ENCODE measurements around the gene NKG7.

Gene NKG7

DNA sequence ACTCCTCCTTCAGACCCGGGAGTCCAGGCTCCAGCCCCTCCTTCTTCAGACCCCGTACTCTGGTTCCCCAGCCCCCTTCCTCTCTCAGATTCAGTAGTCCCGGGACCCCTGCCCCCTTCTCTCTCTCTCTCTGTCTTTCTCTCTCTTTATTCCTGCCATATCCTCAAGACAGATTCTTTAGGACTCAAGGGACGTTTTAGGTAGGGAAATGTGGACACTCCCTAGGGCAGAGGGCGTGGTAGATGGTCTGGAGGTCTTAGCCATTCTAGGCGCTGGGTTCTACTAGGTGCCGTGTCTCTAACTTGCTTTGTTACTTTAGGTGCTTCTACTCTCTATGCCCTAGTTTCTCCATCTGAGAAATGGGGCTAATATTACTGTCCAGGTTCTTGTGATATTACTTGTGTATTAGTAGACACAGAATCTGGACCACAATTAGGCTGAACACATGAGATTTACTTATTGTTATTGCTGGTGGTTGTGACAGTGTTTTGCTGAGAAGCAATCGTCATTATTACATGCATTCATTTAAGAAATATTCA lies 18.7 kb upstream of the NKG7 start:
- DNase-seq (ENCODE audit: low spot score), result no peak

DNA sequence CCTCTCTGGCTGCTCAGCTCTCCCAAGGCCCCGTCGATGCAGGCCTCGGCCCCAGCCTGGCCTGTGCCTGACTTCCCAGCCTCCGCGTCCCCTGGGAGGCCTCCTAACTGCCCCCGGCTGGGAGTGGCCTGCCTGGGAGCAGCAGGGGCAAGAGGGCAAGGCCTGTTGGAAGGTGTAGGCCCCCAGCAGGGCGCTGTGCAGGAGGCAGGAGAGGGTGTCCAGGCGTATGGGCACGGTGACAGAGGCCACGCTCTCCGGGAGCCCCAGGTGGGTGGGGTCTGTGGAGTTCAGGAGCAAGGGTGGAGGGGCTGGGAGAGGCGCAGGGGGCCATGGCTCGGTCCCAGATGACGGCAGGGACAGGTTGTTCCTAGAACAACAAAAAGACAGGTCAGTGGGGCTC lies 16.7 kb upstream of the NKG7 start:
- DNase-seq (ENCODE audit: low spot score), result no peak

DNA sequence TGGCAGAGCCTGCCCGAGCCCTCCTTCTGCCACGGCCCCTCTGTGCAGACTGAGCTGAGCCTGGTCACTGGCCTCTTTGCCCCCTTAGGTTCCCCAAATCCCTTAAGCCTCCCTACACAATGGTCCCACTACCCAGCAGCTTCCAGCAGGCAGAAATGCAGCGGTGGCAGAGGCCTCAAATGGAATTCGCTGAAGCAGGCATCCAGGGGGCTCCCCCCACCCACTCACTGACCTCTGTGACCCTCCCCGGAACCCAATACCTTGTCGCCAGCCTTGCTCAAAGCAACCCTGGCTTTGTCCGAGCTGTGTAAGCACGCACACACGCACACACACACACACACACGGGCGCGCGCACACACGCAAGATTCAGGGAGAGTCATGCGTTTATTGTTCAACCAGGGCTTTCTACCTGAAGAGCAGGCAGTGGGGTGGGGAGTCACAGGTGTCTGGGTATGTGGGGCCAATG lies 15.5 kb upstream of the NKG7 start, which contains the start of gene LIM2:
TSS of gene LIM2 (minus strand) at position 51 of the 466 bp plus-strand sequence. CDS start 531 bp downstream, outside the sequence.
- no peak for DNase-seq (ENCODE audit: low spot score)

DNA sequence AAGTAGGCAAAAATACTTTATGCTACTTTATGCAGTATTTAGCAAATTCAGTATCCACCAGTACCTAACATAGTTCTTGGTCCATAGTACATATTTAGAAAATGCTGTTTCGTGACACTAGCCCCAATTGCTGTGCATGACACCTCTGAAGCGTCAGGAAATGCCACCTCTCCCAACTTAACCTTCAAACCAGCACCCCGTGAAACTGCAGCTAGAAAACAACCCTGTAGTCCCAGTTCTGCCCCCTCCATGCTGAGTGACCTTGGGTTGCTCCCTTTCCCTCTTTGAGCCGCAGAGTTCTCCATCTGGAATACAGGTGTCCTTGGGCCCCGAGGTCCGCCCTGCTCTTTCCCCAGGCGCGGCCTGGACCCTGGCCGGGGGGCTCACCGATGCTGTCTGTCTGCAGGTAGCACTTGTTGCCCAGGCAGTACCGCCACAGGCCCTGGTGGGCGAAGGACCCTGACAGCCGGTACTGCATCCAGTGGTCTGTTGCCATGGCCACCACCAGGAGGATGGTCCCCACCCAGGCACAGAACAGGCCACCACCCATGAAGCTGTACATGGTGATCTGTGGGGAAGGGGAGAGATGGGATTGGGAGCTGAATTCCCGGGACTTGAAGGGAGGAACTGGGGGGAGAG lies 14.5 kb upstream of the NKG7 start:
- DNase-seq (ENCODE audit: low spot score), result no peak

DNA sequence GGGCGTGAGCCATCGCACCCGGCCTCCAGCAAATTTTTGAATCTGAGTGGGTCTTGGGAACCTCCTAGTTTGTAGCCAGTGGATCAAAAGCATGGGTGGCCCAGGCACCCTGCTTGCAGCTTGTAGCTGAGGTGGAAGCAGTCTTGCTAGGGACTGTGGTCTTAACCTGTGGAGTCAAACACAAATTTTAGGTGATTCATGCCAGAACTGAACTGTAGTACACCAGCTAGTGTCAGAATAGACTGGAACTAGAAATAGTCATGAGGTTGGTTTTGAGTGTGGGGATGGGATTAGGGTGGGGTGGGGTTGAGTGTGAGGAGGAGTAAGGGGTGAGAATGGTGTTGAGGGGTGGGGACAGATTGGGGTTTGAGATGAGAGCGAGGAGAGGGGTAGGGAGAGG lies 9.6 kb upstream of the NKG7 start:
- DNase-seq (ENCODE audit: low spot score), result no peak

DNA sequence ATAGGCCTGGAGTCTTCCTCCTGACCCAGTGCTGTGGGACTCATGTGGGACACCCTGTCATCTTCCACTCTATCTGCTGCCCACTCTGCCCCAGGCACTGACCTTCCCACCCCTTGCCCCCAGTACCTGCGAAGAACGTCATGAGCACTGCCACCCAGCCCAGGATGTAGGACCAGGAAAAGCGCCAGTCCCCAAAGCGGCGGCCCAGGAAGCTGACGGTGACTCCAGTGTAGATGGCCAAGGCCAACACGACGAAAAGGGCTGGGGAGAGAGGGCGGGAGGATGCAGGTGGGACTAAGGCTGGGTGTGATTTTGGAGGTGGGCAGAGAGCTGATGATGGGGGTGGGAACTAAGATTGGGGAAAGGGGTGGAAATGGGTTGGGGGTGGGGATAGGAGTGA lies 7.9 kb upstream of the NKG7 start:
- no peak for DNase-seq (ENCODE audit: low spot score)

DNA sequence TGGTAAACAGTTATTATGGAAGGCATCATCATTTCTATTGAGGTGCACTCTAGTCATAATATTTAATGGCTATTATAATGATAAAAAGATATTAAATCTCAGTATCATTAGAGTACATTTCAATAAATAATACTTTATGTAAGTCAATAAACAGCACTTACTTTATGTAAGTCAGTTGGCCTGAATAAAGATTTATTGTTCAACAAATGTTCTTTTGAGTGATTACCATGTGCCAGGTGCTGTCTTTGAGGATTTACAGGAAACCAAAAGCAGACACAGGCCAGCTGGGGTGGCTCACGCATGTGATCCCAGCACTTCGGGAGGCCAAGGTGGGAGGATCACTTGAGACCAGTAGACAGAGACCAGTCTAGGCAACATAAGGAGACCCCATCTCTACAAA lies 5.0 kb upstream of the NKG7 start:
- DNase-seq (ENCODE audit: low spot score), result no peak

DNA sequence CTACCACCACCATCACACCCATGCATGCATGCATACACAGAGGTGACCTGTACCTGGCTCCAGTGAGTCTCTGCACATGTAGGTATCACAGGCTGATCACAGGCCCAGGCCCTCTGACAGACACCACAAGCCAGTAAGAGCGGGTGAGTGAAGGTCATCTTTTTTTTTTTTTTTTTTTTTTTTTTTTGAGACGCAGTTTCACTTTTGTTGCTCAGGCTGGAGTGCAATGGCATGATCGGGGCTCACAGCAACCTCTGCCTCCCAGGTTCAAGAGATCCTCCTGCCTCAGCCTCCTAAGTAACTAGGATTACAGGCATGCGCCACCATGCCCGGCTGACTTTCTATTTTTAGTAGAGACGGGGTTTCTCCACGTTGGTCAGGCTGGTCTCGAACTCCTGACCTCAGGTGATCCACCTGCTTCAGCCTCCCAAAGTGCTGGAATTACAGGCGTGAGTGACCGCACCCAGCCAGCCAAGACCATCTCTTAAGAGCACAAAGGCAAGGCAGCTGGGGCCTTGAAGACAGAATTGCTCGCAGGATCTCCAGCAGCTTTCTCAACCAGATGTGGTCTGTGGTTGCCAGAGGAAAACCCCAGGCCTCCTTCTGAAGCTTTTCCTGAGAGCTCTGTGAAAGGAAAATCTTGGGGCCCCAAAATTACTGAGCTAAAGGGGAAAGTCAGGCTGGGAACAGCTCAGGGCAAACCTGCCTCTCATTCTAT lies 3.2 kb upstream of the NKG7 start:
- no peak for DNase-seq (ENCODE audit: low spot score)

DNA sequence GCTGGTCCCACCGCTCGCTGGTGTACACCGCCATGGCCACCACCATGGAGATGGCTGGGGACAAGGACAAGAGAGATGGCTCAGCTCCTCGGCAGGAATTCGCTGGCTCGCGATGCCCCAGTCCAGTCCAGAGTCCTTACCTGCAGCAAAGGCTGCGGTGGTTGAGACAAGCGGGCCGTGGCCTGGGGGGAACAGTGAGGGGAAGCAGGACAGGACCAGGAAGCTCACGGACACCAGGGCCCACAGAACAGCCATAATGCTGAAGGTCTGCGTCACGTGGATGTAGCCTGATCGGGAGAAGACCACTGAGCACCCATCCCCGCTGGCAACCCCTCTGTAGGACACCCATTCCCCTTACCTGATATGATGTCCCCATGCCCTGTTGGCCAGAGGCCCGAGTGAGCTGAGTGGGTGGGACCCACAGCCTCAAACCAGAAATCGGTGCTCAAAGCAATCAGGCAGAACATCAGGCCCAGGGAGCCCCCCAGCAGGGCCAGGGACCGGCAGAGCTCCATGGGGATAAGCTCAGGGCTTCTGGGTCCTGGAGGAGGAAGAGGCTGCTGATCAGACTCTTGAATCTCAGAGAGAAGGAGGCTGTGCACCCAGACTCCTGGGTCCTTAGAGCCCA lies 319 bp downstream of the NKG7 start:
- no peak for DNase-seq (ENCODE audit: low spot score)

DNA sequence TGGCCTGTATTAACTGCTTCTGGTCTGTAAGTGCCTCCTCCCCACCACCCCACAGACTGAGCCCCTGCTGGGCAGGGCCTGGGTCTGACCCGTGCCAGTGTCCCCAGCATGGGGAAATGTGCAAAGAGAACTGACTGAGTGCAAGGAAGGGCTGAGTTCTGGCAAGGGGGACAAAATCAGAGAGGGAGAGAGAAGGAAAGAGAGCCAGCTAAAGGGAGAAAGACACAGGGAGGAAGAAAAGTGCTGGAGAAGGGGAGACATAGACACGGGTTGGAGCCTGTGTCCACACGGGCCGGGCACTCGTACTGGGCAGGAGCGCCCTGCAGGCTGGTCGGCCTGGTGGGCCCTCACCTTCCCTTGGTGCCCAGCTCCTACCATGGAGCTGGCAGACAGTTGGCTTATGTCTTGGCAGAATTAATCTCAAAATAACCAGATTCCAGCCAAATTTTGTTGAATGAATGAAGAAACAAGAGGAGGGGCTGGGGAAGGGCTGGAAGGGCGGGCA lies 1.2 kb downstream of the NKG7 start:
- no peak for DNase-seq (ENCODE audit: low spot score)

DNA sequence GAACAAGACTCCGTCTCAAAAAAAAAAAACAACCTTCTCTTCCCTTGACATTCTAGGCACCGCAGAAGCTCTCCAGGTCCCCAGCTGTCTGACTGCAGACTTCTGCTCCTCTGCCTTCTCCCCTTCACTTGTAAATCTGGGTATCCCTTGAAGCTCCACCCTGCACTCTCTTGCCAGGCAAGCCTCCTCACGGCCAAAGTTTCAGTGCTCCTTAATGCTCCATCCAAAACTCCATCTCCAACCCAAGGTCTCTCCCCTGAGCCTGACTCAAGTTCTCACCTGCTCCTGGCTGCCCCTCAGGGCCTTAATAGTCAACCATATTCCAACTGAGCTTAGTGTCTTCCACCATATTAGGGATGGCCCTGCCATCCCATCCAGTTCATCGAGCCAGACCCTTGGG lies 2.2 kb downstream of the NKG7 start:
- DNase-seq (ENCODE audit: low spot score), result no peak

DNA sequence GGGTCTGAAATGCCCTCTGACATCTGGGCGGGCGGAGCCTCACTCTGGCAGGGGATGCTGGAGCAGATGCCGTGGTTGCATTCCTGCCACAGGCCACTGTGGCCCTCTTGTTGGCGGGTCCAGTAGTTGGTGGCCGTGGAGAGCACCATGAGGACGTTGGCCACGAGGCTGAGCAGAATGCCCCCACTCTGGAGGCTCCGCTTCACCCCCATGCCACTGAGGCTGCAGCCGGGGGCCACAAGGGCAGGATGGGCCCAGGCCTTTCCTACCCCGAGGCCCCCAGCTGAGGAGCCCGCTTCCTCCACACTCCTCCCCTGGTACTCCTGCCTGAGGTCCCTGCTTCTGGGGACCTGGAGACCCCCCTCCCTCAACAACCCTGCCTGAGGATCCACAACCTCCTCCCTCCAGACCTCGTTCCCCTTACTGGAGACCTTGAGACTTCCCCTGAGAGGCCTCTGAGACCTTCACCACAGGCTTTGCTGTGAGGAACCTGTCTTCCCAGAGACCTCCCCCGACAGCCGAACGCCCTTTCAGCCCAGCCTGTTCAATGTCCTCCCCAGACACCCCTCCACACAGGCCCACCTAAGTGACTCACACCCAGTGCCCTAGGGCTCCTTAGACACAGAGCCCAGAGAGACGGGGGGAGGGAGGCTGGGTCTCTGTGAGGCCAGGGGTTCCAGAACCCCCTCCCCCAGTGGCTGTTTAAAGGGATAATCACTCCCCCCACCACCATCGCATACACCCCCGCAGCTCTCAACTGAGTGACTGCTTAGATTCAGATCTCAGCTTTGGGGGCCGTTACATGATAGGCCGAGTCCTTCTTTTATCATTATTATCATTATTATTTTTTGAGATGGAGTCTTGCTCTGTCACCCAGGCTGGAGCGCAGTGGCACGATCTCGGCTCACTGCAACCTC lies 3.8 kb downstream of the NKG7 start, which contains the start of gene CLDND2:
TSS of gene CLDND2 (minus strand) at position 638 of the 917 bp plus-strand sequence. CDS start at position 212, 426 bp downstream.
- DNase-seq (ENCODE audit: low spot score), result peak; percentile 28

DNA sequence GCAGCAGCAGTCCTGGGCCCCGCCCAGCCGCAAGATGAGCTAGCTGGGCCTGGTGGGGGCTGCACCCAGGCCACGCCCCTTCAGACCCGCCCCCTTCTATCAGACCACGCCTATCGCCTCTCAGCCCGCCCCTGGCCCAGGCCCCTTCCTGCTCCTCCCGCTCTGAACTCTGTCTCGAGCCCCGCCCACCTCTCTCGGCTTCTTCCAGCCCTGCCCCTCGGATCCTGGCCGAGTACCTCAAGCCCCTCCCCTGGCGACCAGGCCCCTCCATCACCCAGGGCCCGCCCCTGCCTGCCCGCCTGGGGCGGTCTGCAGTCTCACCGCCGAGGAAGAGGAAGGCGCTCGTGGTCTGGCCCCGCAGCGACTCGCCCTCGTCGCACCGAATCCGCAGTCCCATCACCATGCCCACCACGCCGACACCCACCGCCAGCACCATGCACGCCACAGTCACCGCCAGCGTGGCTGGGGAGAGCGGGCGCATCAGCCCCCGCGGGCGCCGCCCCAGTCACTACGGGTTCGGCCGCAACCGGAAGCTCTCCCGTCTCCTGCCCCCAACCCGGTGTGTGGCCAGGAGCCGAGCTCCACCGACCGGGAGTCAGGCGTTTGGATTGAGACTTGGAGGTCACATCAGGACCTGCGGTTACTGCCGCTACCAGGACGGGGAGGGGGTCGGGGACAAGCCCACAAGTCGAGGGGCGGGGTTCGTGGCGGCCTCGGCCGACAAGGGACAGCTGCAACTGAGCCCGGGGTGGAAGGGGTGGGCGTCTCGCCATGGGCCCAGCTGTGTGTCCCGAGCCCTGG lies 4.7 kb downstream of the NKG7 start:
- DNase-seq (ENCODE audit: low spot score), result peak; percentile 96

DNA sequence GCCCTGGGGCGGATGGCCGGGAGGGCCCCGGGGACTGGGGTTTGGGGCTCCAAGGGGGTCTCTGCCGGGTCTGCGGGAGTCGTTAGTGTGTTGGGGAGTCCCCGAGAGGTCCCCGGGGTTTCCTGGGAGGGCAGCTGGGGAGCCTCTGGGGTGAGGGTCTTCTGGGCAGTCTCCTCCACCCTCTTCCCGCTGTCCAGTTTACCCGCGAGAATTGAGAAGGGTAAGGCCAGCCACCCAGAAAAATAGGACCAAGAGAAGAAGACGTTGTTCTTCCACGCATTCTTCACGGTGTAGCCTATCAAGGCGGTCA lies 5.2 kb downstream of the NKG7 start:
- no peak for DNase-seq (ENCODE audit: low spot score)

DNA sequence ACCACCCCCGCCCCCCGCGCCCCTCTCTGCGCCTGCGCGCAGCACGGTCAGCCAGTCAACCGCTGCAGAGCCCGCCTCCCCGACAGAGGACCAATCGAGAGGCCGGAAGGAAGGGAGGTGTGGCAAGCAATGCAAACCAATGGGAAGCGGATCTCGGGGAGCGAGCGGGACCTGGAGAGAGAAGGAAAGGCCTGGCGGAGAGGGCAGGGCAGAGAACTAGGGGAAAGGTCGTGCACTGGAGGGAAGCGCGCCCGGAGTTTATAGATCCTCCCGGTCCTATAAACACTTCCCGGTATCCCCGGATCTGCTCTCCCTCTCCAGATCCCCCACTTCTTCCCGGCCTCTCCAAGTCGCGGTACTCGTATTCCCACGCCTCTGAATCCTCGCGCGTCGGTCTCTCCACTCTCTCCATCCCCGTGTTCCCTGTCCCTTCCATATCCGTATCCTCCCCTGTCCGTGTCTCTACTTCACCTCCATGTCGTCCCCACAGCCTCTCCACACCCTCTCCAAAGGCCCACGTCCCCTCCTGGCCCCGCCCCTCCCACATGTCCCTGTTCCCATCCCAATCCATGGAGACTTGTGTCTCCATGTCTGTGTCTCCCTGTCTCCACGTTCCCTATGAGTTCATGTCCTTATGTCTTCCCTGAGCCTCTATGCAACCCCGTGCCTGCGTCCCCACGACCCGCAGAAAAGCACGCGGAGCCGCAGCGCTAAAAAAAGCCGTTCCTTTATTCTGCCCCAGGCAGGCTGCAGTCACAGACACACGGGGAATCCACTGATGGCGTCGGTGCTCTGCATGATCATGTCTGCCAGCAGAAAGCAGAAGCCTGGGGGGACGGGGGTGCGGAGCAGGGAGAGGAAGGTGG lies 5.8 kb downstream of the NKG7 start:
- DNase-seq (ENCODE audit: low spot score), result peak; percentile 99

DNA sequence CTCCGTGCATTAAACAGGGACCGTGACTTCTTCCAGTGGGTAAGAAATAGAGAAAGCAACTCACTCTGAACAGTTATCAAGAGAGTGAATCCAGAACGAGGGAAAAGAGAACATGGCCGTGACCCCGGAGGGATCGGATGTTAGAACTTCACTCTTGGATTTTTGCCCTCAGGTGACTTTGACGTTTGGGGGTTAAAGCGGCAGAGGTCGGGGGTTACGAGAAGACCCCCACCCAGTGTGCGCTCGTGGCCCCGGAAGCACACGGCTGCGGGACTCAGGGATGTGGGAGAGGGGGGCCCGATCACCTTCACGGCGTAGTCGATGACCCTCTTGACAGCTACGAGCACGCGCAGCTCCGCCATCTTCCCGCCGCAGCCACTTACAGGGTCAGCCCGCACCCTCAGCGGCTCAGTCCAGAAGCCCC lies 6.5 kb downstream of the NKG7 start, which contains the start of gene ETFB:
TSS of gene ETFB (minus strand) at position 424 of the 424 bp plus-strand sequence. CDS start at position 362, 62 bp downstream.
- no peak for DNase-seq (ENCODE audit: low spot score)

DNA sequence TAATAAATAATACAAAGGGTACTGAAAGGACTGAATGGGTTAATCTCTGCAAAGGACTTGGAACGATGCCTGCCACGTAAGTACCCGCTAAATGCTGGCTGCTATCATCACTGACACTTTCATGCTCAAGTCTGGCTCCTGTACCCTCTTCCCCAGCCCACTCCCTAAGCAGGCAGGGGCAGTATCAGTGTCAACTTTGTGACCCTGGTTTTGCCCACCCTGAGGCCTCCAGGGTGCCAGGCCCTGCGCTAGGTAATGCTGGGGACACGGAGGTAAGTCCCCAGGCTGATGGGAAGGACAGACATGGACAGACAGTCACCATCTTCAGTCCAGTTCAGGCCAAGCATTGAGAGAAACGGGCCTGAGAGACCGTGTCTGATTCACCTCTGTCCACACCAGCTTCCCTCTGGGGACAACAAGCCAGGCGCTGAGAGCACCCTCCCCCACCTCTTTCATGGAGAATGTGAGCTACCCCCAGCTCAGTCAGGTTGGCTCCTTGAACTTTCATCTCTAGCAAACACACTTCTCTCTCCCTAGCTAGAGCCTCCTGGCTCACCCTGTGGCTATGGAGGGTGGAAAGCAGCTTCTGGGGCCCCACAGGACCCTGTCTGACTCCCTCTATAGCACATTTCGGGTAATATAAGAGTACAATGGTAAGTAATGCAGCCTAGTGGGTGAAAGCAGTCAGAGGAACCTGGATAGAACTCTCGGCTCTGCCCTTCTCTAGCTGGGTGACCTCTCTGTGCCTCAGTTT lies 7.1 kb downstream of the NKG7 start:
- DNase-seq (ENCODE audit: low spot score), result peak; percentile 63

DNA sequence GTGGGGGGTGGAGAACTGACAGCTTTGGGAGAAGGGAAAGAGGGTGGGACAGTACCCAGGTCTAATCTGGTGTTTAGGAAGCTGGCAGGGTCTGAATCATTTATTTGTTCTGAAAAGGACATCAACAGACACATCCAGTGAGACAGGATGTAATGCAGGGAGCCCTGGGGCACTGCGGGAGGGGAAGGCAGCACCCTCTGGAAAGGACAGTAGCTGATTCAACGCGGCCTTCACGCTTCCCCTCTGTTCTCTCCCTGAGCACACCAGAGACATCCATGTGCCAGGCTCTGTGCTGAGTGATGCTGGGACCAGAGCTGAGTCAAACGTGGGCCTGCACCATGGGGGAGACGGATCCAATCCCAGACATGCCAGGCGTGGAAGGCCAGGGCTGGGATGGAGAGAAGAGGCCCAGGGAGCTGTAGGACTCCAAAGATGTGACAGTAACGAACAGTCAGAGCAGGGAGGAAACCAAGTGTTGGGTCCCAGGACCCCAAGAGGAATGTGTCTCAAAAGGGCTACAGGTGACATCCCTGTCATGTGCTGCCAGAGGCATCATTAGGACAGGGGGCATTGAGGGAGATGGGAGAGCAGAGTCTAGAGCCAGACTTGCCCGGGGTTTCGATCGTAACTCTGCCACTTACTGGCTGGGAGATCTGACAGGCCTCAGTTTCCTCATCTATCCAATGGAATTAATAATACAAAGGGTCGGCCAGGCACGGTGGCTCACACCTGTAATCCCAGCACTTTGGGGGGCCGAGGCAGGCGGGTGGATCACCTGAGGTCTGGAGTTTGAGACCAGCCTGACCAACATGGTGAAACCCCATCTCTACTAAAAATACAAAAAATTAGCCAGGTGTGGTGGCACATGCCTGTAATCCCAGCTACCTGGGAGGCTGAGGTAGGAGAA lies 8.0 kb downstream of the NKG7 start:
- DNase-seq (ENCODE audit: low spot score), result no peak
